Stimulated activated naive CD8-positive, alpha-beta T cell treated with anti-CD3 and anti-CD28 coated beads, Interleukin-15, amount 100 ng/mL, for 72 hours (primary cell): ENCODE data around the gene CCDC172.
"Not testable (repeated sequence)": the region's sequence is repeated elsewhere in the genome, so short reads cannot be mapped to it uniquely, and the experiment has no call there.

Experiments
- ATAC-seq: fragments of 150-1000 bp; cut with Tn5 transposase; 2 replicates; pipeline ENCODE4 v1.10.0; 2021; ENCODE audit warnings: mild to moderate bottlenecking, moderate library complexity
- DNase-seq, 2 donors: peaks; one replicate each; pipeline ENCODE4 v3.0.0; 2021 to 2022
- H3K27ac Mint-ChIP-seq, 2 donors: one replicate each; pipeline ENCODE4 v1.8.0; 2022; ENCODE audit warnings: mild to moderate bottlenecking in 2 of 2, mixed read lengths in 2 of 2, moderate library complexity in 2 of 2
- H3K27me3 Mint-ChIP-seq: one replicate; pipeline ENCODE4 v1.8.0; 2022; ENCODE audit warnings: mixed read lengths
- H3K4me1 Mint-ChIP-seq: one replicate; pipeline ENCODE4 v1.8.0; 2022; ENCODE audit warnings: mild to moderate bottlenecking, mixed read lengths
- H3K4me3 Mint-ChIP-seq, 2 donors: one replicate each; pipeline ENCODE4 v1.8.0; 2022; ENCODE audit warnings: mild to moderate bottlenecking in 2 of 2, mixed read lengths in 2 of 2, moderate library complexity in 1 of 2
- H3K9me3 Mint-ChIP-seq, 2 donors: one replicate each; pipeline ENCODE4 v1.8.0; 2022; ENCODE audit warnings: mixed read lengths in 2 of 2

The CCDC172 gene

GRCh38 chr10:116385994-116386809 is 62.0 kb downstream of the CCDC172 start:
- H3K27ac Mint-ChIP-seq = no peak overlapping the region
- H3K4me3 Mint-ChIP-seq = no peak overlapping the region
- DNase-seq (no peak), ATAC-seq (no peak)
- H3K4me1 Mint-ChIP-seq = no peaks in the 10 kb centered on the region
- H3K27me3 Mint-ChIP-seq = peaks cover 16% of the 10 kb centered on the region
- H3K9me3 Mint-ChIP-seq = no peaks in the 10 kb centered on the region

- not testable (repeated sequence) for H3K9me3 Mint-ChIP-seq, H3K27ac Mint-ChIP-seq, H3K4me1 Mint-ChIP-seq, DNase-seq, H3K4me3 Mint-ChIP-seq
- peaks cover 32% of the 10 kb centered on the region for H3K27me3 Mint-ChIP-seq
- ATAC-seq = peak; percentile 37
These were observed 69.1 kb downstream of the CCDC172 start for GRCh38 chr10:116393246-116393831.

GRCh38 chr10:116395223-116395985 is 71.2 kb downstream of the CCDC172 start:
- no peak for DNase-seq
- Mint-ChIP-seq H3K4me3 (no peak overlapping the region), H3K9me3 (no peaks in the 10 kb centered on the region), H3K27me3 (peaks cover 28% of the 10 kb centered on the region), H3K27ac (no peak overlapping the region), H3K4me1 (no peaks in the 10 kb centered on the region)
- no peak for ATAC-seq

DNA sequence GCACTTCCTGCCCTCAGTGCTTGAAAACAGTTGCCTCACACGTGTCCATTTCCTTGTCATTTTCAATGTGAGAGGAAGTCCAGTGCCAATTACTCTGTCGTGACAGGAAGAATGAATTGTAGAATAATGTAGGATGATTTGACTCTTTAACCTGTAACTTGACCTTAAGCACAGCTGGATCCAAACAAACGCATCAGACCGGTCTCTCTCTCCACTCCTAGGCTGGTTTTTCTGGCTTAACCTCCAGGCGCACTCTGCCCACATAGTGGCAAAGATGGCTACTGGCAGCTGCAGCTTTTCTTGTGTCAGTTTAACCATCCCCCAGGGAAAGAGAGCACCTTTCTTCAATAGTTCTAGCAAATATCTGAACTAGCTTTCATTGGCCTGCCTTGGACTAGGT is 74.0 kb downstream of the CCDC172 start:
- Mint-ChIP-seq H3K27ac (no peak overlapping the region), H3K9me3 (no peaks in the 10 kb centered on the region), H3K4me3 (no peak overlapping the region), H3K4me1 (no peaks in the 10 kb centered on the region), H3K27me3 (peaks cover 30% of the 10 kb centered on the region)
- DNase-seq (no peak), ATAC-seq (no peak)

GRCh38 chr10:116402858-116403257 is 78.6 kb downstream of the CCDC172 start:
- H3K4me3 Mint-ChIP-seq = no peak overlapping the region
- H3K4me1 Mint-ChIP-seq = no peaks in the 10 kb centered on the region
- peaks cover 26% of the 10 kb centered on the region for H3K27me3 Mint-ChIP-seq
- H3K9me3 Mint-ChIP-seq = peaks cover 0 to 5% of the 10 kb centered on the region in 2 donors
- H3K27ac Mint-ChIP-seq = no peak overlapping the region
- DNase-seq (no peak), ATAC-seq (no peak)

DNA sequence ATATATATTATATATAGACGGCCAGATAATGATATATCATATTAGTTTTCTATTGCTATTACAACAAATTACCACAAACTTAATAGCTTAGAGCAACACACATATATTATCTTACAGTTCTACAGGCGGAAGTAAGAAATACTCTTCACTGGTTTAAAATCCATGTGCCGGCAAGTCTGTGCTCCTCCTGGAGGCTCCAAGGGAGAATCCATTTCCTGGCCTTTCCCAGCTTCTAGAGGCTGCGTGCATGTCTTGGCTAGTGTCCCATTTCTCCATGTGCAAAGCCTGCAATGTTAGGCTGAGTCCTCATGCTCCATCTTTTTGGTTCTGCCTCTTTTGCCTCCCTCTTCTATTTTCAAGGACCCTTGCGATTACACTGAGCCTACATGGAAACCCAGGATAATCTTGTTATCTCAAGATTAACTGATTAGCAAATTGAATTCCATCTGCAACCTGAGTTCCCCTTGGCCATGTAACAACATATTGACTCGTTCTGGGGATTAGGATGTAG is 79.5 kb downstream of the CCDC172 start:
- H3K27me3 Mint-ChIP-seq = peaks cover 20% of the 10 kb centered on the region
- DNase-seq = no peak
- H3K9me3 Mint-ChIP-seq = peaks cover 0 to 5% of the 10 kb centered on the region in 2 donors
- no peaks in the 10 kb centered on the region for H3K4me1 Mint-ChIP-seq
- no peak overlapping the region for H3K27ac Mint-ChIP-seq
- no peak overlapping the region for H3K4me3 Mint-ChIP-seq
- ATAC-seq = no peak

DNA sequence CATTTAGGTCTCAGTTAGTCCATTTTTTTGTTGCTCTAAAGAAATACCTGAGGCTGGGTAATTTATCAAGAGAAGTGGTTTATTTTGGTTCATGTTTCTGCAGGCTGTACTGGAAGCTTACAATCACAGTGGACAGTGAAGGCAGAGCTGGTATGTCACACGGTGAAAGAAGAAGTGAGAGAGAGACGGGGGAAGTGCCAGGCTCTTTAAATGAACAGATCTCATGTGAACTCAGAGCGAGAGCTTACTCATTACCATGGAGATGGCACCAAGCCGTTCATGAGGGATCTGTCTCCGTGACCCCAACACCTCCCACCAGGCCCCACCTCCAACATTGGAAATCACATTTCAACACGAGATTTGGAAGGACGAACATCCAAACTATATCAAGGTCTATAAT is 84.5 kb downstream of the CCDC172 start:
- Mint-ChIP-seq H3K4me3 (no peak overlapping the region), H3K27me3 (peaks cover 19% of the 10 kb centered on the region), H3K27ac (no peak overlapping the region), H3K4me1 (no peaks in the 10 kb centered on the region), H3K9me3 (peaks cover 0 to 5% of the 10 kb centered on the region in 2 donors)
- ATAC-seq (no peak), DNase-seq (no peak)

GRCh38 chr10:116410351-116410750 is 86.1 kb downstream of the CCDC172 start:
- peaks cover 19% of the 10 kb centered on the region for H3K27me3 Mint-ChIP-seq
- H3K9me3 Mint-ChIP-seq = peaks cover 0 to 5% of the 10 kb centered on the region in 2 donors
- ATAC-seq = no peak
- H3K4me1 Mint-ChIP-seq = no peaks in the 10 kb centered on the region
- no peak overlapping the region for H3K4me3 Mint-ChIP-seq
- no peak overlapping the region for H3K27ac Mint-ChIP-seq
- DNase-seq = no peak

- H3K4me1 Mint-ChIP-seq = no peaks in the 10 kb centered on the region
- no peak for DNase-seq
- no peaks in the 10 kb centered on the region for H3K9me3 Mint-ChIP-seq
- H3K27ac Mint-ChIP-seq = no peak overlapping the region
- no peak for ATAC-seq
- H3K4me3 Mint-ChIP-seq = no peak overlapping the region
- peaks cover 15% of the 10 kb centered on the region for H3K27me3 Mint-ChIP-seq
These were observed 93.6 kb downstream of the CCDC172 start for GRCh38 chr10:116417821-116418220.

DNA sequence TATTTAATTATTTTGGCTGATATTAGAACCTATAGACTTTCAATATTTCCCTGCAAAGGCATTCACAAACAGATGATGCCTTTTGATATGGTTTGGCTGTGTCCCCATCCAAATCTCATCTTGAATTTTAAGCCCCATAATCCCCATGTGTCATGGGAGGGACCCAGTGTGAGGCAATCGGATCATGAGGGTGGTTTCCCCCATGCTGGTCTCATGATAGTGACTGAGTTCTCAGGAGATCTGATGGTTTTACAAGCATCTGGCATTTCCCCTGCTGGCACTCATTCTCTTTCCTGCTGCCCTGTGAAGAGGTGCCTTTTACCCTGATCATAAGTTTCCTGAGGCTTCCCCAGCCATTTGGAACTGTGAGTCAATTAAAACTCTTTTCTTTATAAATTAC is 94.1 kb downstream of the CCDC172 start:
- no peaks in the 10 kb centered on the region for H3K9me3 Mint-ChIP-seq
- ATAC-seq = no peak
- no peak overlapping the region for H3K27ac Mint-ChIP-seq
- no peak for DNase-seq
- no peak overlapping the region for H3K4me3 Mint-ChIP-seq
- no peaks in the 10 kb centered on the region for H3K4me1 Mint-ChIP-seq
- peaks cover 10% of the 10 kb centered on the region for H3K27me3 Mint-ChIP-seq

- H3K27ac Mint-ChIP-seq = no peak overlapping the region
- no peaks in the 10 kb centered on the region for H3K4me1 Mint-ChIP-seq
- no peak for ATAC-seq
- H3K9me3 Mint-ChIP-seq = no peaks in the 10 kb centered on the region
- no peak overlapping the region for H3K4me3 Mint-ChIP-seq
- peaks cover 3% of the 10 kb centered on the region for H3K27me3 Mint-ChIP-seq
- DNase-seq = no peak
These were observed 97.6 kb downstream of the CCDC172 start for GRCh38 chr10:116421815-116422214.

DNA sequence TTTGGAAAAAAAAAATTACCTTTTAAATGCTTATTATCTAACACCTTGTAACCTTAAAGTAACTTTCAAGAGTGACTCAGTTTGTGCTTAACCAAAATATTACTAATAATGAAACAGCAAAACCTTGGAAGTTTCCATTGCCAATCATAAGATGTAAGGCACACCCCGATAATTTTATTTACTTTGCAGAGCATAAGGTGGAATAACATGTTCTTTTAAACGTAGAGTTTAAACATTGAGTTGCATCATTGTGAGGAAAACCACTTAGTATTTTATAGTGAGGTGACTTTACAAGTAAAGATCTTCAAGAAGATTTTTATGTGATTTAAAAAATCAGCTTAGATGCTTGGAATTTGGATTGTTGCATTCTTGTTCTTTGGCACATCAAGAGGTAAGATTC is 103.4 kb downstream of the CCDC172 start, which contains the start of gene PNLIPRP3:
Gene PNLIPRP3 (plus strand): TSS at position 177 of the 400 bp plus-strand sequence. CDS start 166 bp downstream, at position 343.
- Mint-ChIP-seq H3K27me3 (no peaks in the 10 kb centered on the region), H3K9me3 (no peaks in the 10 kb centered on the region), H3K4me3 (no peak within 1 kb of the TSS), H3K27ac (no peak within 1 kb of the TSS), H3K4me1 (no peaks in the 10 kb centered on the region)
- no peak for DNase-seq
- no peak for ATAC-seq

DNA sequence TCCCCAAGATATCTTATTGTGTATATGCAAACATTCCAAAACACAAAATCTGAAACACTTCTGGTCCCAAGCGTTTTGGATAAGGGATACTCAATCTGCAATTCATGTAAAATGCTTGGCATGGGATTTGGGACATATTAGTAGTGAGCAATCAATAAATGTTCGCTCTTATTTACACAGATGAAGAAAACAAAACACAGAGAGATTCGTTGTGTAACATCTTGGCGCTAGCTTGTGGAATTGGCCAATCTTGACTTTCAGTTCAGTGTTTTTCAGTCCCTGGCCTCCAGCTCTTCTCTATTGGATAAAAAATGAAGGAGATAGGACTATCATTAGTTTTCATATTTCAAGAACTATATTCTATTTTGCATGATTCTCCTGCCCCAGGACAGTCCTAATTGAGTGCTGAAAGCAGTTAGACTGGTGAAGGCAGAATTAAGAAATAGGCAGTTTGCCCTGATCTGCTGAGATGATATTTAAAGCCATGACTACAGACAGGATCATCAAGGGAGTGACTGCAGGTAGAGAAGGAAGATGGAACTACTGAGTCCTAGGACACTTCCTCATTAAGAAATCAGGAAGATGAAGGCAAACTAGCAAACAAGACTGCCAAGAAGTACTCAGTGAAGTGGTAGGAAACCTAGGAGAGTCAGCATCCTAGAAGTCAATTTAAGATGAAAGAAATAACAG is 105.2 kb downstream of the CCDC172 start:
- ATAC-seq (no peak), DNase-seq (no peak)
- no peaks in the 10 kb centered on the region for H3K27me3 Mint-ChIP-seq
- no peaks in the 10 kb centered on the region for H3K9me3 Mint-ChIP-seq
- no peak overlapping the region for H3K4me3 Mint-ChIP-seq
- no peak overlapping the region for H3K27ac Mint-ChIP-seq
- H3K4me1 Mint-ChIP-seq = no peaks in the 10 kb centered on the region
